Measurements from ENCODE around the gene CARD11. TPM values are rescaled to one million over a fixed set of nuclear protein-coding genes. Genes with fewer than 3 reads are reported as not detected.

CARD11 gene
- total RNA-seq, 6 experiments from 2014 or later: 0.37 to 0.90 (median 0.50) TPM

DNA sequence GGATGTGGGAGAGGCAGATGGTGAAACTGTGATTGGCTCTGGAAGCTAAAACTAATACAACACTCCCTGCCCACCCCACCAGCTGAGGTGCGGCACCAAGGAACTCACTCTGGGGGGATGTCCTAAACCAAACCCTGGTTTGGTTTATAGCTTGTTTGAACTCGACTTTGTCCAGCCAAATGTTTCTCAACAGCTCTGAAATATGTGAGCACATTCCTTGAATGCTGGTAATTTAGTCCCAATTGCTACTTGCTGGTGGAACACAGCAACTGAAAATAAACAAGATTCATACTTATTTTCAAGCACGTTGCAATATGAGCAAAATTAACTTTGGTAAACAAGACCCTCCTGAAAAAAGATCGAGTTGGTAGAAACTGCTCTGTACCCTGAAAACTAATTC is 39.7 kb upstream of the CARD11 start:
- intact Hi-C loops (cut with DNase I): no loop called here
- DNase-seq (no peak), ATAC-seq (no peak)
- Histone ChIP-seq H3K36me3 (no peaks in the 10 kb centered on the region), H3K27me3 (no peaks in the 10 kb centered on the region), H3K4me3 (no peak overlapping the region), H3K9me3 (no peaks in the 10 kb centered on the region), H3K4me1 (no peaks in the 10 kb centered on the region), H3K27ac (no peak overlapping the region)
- WGBS (ENCODE audit: insufficient coverage, low coverage, low lambda C conversion rate, missing lambda C conversion rate): 22% methylated on average over 3 of the region's 4 CpGs
- TF ChIP-seq POLR2A (IDR thresholded peaks at IDR 0.05): no peak
- no peak for TF ChIP-seq CTCF (IDR thresholded peaks at IDR 0.05)

DNA sequence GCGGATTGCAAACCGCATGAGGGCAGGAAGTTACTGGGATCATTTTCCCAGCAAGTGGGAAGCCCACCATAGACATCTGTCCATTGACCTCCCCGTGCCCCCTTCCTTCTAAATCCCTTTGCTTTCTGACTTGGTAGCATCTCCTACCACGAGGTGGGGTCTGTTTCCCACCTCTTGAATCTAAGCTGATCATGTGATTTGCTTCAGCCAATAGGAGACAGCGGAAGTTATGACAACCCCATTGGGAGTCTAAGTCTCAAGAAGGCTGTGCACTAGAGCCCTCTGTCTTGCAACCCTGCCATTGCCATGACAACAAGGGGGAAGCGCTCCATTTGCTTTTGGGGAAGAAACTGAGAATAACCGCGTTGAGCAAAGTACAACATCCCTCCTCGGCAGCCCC is 39.2 kb upstream of the CARD11 start:
- Histone ChIP-seq H3K36me3 (no peaks in the 10 kb centered on the region), H3K4me3 (no peak overlapping the region), H3K4me1 (no peaks in the 10 kb centered on the region), H3K27ac (no peak overlapping the region), H3K27me3 (no peaks in the 10 kb centered on the region), H3K9me3 (no peaks in the 10 kb centered on the region)
- ATAC-seq: no peak
- WGBS (ENCODE audit: insufficient coverage, low coverage, low lambda C conversion rate, missing lambda C conversion rate): 63% methylated on average over 7 of the region's 9 CpGs
- TF ChIP-seq POLR2A (IDR thresholded peaks at IDR 0.05): no peak
- TF ChIP-seq CTCF (IDR thresholded peaks at IDR 0.05): no peak
- no peak for DNase-seq
- intact Hi-C loops (cut with DNase I): no loop called here

GRCh38 chr7:3082386-3082785 is 38.7 kb upstream of the CARD11 start:
- no peaks in the 10 kb centered on the region for H3K9me3 ChIP-seq
- H3K27me3 ChIP-seq: no peaks in the 10 kb centered on the region
- intact Hi-C loops (cut with DNase I): no loop called here
- no peak for TF ChIP-seq CTCF (IDR thresholded peaks at IDR 0.05)
- TF ChIP-seq POLR2A (IDR thresholded peaks at IDR 0.05): no peak
- 70% methylated on average over 2 of the region's 6 CpGs for WGBS (ENCODE audit: insufficient coverage, low coverage, low lambda C conversion rate, missing lambda C conversion rate)
- no peak overlapping the region for H3K27ac ChIP-seq
- ATAC-seq: no peak
- H3K4me3 ChIP-seq: no peak overlapping the region
- H3K4me1 ChIP-seq: no peaks in the 10 kb centered on the region
- H3K36me3 ChIP-seq: no peaks in the 10 kb centered on the region
- no peak for DNase-seq

GRCh38 chr7:3080106-3080505 is 36.4 kb upstream of the CARD11 start:
- H3K36me3 ChIP-seq: no peaks in the 10 kb centered on the region
- no peak overlapping the region for H3K4me3 ChIP-seq
- TF ChIP-seq CTCF (IDR thresholded peaks at IDR 0.05): no peak
- no peak for TF ChIP-seq POLR2A (IDR thresholded peaks at IDR 0.05)
- DNase-seq (no peak), ATAC-seq (no peak)
- intact Hi-C loops (cut with DNase I): no loop called here
- no peaks in the 10 kb centered on the region for H3K9me3 ChIP-seq
- 0% methylated on average over 1 of the region's 5 CpGs for WGBS (ENCODE audit: insufficient coverage, low coverage, low lambda C conversion rate, missing lambda C conversion rate)
- no peak overlapping the region for H3K27ac ChIP-seq
- H3K4me1 ChIP-seq: no peaks in the 10 kb centered on the region
- no peaks in the 10 kb centered on the region for H3K27me3 ChIP-seq

GRCh38 chr7:3078514-3078913 is 34.8 kb upstream of the CARD11 start:
- intact Hi-C loops (cut with DNase I): no loop called here
- H3K4me1 ChIP-seq: no peaks in the 10 kb centered on the region
- 68% methylated on average over 7 of the region's 7 CpGs for WGBS (ENCODE audit: insufficient coverage, low coverage, low lambda C conversion rate, missing lambda C conversion rate)
- H3K27ac ChIP-seq: no peak overlapping the region
- no peak overlapping the region for H3K4me3 ChIP-seq
- no peaks in the 10 kb centered on the region for H3K9me3 ChIP-seq
- no peaks in the 10 kb centered on the region for H3K36me3 ChIP-seq
- TF ChIP-seq POLR2A (IDR thresholded peaks at IDR 0.05) (no peak), CTCF (IDR thresholded peaks at IDR 0.05) (no peak)
- ATAC-seq (no peak), DNase-seq (no peak)
- no peaks in the 10 kb centered on the region for H3K27me3 ChIP-seq

Data from right lobe of liver (tissue), 6 donors.